Tibial nerve (tissue), 4 donors: Measurements from ENCODE around the gene HBZ. TPM values are rescaled to one million over a fixed set of nuclear protein-coding genes. Genes with fewer than 3 reads are reported as not detected.
"Not testable (repeated sequence)": the region's sequence is repeated elsewhere in the genome, so short reads cannot be mapped to it uniquely, and the experiment has no call there.

Experiments
- DNase-seq, 2 donors: peaks; one replicate each; pipeline ENCODE4 v3.0.0-alpha.2; 2019; ENCODE audit warnings: low spot score in 2 of 2
- H3K27ac ChIP-seq, 4 donors: fragments of 200-600 bp; sonication (generic) in 3 of 4; one replicate each; pipeline ENCODE4 v1.5.1; 2017 to 2019; ENCODE audit warnings: mild to moderate bottlenecking in 1 of 4
- H3K27me3 ChIP-seq, 2 donors: fragments of 200-600 bp; sonication (generic) in 1 of 2; one replicate each; pipeline versions ENCODE4 v1.5.1 to v1.6.0; 2017 to 2019
- H3K36me3 ChIP-seq, 3 donors: fragments of 200-600 bp; sonication (generic); one replicate each; pipeline ENCODE4 v1.5.1; 2018 to 2019
- H3K4me1 ChIP-seq, 4 donors: fragments of 200-600 bp; sonication (generic) in 3 of 4; one replicate each; pipeline ENCODE4 v1.5.1; 2017 to 2019
- H3K4me3 ChIP-seq, 4 donors: fragments of 200-600 bp; sonication (generic) in 3 of 4; one replicate each; pipeline ENCODE4 v1.5.1; 2017 to 2019; ENCODE audit warnings: mild to moderate bottlenecking in 1 of 4, moderate library complexity in 1 of 4
- H3K9me3 ChIP-seq, 4 donors: fragments of 200-600 bp; sonication (generic) in 3 of 4; one replicate each; pipeline ENCODE4 v1.5.1; 2017 to 2019
- EP300 ChIP-seq, 2 donors: sonication (generic); formaldehyde crosslinking; IDR thresholded peaks; one replicate each; pipeline ENCODE4 v1.6.1; 2017; ENCODE audit warnings: antibody characterized with exemption in 2 of 2, mild to moderate bottlenecking in 1 of 2
- POLR2A ChIP-seq, 2 donors: fragments of 450-650 bp; IDR thresholded peaks; one replicate each; pipeline ENCODE4 v1.6.1; 2017; ENCODE audit warnings: antibody characterized with exemption in 2 of 2, mild to moderate bottlenecking in 2 of 2, moderate library complexity in 2 of 2
- WGBS, 2 donors: methylation state at CpG; one replicate each; pipeline ENCODE4 v1.1.5; 2018; 5-methylcytosine and 5-hydroxymethylcytosine counted together
- small RNA-seq: library from RNA; depleted of rRNA; stranded (forward); fragments of <200 nt; gene quantifications from one replicate; pipeline ENCODE3, GENCODE V24; 2016
- total RNA-seq, 4 donors: library from RNA; depleted of rRNA; stranded (reverse); fragments of >200 nt; gene quantifications; one replicate each; pipeline ENCODE4 v1.1.0, GENCODE V29; 2016
- TF ChIP-seq, protein P1 (sequence below), 5 experiments: fragments of 200-600 bp in 3 of 5; fragments of 450-650 bp in 2 of 5; sonication (generic) in 3 of 5; IDR thresholded peaks; one replicate each; pipeline ENCODE4 v1.5.1; 2016 to 2019; ENCODE audit warnings: antibody characterized with exemption in 5 of 5, mild to moderate bottlenecking in 3 of 5, moderate library complexity in 2 of 5

Gene HBZ
- total RNA-seq, 4 donors from 2014 or later, result not detected

DNA sequence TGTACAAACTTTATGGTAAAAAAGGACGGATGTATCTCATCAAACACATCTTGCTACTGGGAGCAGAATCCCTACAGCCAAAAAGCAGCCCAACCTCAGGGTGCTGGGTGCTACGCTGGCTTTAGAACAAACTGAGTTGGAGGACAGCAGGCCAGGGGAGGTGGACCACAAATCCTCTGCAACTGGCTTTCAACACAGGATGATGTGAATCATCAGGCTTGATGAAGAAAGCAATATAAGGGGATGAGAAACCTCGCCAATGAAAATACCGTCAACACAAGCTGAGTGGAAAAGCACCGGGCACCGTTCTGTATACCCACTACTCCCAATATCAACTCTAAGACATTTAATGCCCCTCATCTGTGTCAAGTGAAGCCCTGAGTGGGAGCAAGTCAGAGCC lies 42.1 kb downstream of the HBZ start:
- WGBS, 2 donors, result 91% methylated on average over 6 of the region's 6 CpGs
- TF ChIP-seq EP300 (IDR thresholded peaks at IDR 0.05) (no peak), POLR2A (IDR thresholded peaks at IDR 0.05) (no peak)
- TF ChIP-seq, protein P1, sequence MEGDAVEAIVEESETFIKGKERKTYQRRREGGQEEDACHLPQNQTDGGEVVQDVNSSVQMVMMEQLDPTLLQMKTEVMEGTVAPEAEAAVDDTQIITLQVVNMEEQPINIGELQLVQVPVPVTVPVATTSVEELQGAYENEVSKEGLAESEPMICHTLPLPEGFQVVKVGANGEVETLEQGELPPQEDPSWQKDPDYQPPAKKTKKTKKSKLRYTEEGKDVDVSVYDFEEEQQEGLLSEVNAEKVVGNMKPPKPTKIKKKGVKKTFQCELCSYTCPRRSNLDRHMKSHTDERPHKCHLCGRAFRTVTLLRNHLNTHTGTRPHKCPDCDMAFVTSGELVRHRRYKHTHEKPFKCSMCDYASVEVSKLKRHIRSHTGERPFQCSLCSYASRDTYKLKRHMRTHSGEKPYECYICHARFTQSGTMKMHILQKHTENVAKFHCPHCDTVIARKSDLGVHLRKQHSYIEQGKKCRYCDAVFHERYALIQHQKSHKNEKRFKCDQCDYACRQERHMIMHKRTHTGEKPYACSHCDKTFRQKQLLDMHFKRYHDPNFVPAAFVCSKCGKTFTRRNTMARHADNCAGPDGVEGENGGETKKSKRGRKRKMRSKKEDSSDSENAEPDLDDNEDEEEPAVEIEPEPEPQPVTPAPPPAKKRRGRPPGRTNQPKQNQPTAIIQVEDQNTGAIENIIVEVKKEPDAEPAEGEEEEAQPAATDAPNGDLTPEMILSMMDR (IDR thresholded peaks at IDR 0.05), result no peak
- Histone ChIP-seq H3K9me3 (no peaks in the 10 kb centered on the region), H3K27me3 (no peaks in the 10 kb centered on the region), H3K4me1 (no peaks in the 10 kb centered on the region), H3K27ac (no peak overlapping the region), H3K36me3 (peaks cover 10 to 99% (median 42%) of the 10 kb centered on the region in 3 donors), H3K4me3 (no peak overlapping the region)
- no peak for DNase-seq

DNA sequence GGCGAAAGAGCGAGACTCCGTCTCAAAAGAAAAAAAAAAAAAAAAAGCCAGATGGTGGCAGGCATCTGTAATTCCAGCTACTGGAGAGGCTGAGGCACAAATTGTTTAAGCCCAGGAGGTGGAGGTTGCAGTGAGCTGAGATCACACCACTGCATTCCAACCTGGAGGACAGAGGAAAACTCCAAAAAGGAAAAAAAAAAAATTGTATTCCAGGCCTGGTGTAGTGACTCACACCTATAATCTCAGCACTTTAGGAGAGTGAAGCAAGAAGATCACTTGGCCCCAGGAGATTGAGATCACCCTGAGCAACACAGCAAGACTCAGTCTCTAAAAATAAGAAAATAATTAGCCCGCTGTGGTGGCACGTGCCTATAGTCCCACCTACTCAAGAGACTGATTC lies 47.9 kb downstream of the HBZ start:
- no peak for TF ChIP-seq EP300 (IDR thresholded peaks at IDR 0.05)
- TF ChIP-seq POLR2A (IDR thresholded peaks at IDR 0.05), result no peak
- TF ChIP-seq, protein P1 (IDR thresholded peaks at IDR 0.05), result no peak
- DNase-seq, result no peak
- Histone ChIP-seq H3K27me3 (no peaks in the 10 kb centered on the region), H3K4me1 (no peaks in the 10 kb centered on the region), H3K9me3 (no peaks in the 10 kb centered on the region), H3K27ac (no peak overlapping the region), H3K36me3 (peaks cover 7 to 97% (median 34%) of the 10 kb centered on the region in 3 donors), H3K4me3 (no peak overlapping the region)
- 89 to 93% methylated on average over 5 of the region's 5 CpGs for WGBS, 2 donors

DNA sequence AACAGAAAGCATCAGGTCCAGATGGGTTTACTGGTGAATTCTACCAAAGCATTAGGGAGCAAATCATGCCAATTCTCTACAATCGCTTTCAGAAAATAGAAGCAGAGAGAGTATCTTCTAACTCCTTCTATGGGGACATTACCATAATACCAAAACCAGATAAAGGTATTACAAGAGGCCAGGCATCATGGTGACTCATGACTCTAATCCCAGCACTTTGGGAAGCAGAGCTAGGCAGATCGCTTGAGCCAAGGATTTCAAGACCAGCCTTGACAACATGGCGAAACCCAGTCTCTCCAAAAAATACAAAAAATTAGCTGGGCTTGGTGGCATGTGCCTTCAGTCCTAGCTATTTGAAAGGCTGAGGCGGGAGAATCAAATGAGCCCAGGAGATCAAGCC lies 50.8 kb downstream of the HBZ start:
- 98 to 99% methylated on average over 4 of the region's 4 CpGs for WGBS, 2 donors
- H3K4me1 ChIP-seq, result no peaks in the 10 kb centered on the region
- peaks cover 10 to 97% (median 40%) of the 10 kb centered on the region in 3 donors for H3K36me3 ChIP-seq
- DNase-seq, result no peak
- H3K27ac ChIP-seq, result no peak overlapping the region
- no peaks in the 10 kb centered on the region for H3K27me3 ChIP-seq
- H3K9me3 ChIP-seq, result no peaks in the 10 kb centered on the region
- no peak for TF ChIP-seq EP300 (IDR thresholded peaks at IDR 0.05)
- TF ChIP-seq POLR2A (IDR thresholded peaks at IDR 0.05), result no peak
- TF ChIP-seq, protein P1 (IDR thresholded peaks at IDR 0.05), result no peak
- no peak overlapping the region for H3K4me3 ChIP-seq

DNA sequence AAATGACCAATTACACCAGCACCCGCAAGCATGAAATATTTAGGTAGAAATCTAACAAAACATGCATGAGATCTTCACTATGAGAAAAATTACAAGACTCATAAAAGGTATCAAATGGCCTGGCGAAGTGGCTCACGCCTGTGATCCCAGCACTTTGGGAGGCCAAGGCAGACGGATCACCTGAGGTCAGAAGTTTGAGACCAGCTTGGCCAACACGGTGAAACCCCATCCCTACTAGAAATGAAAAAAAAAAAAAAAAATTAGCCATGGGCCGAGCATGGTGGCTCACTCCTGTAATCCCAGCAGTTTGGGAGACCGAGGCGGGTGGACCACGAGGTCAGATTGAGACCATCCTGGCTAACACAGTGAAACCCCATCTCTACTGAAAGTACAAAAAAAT lies 51.6 kb downstream of the HBZ start:
- not testable (repeated sequence) for H3K4me3 ChIP-seq, H3K4me1 ChIP-seq, H3K27me3 ChIP-seq, H3K9me3 ChIP-seq, DNase-seq, H3K27ac ChIP-seq
- WGBS, 2 donors, result 93 to 98% methylated on average over 9 of the region's 9 CpGs
- H3K36me3 ChIP-seq, result peaks cover 3 to 97% (median 38%) of the 10 kb centered on the region in 3 donors

Small RNA genes within 50 kb of the gene (small RNA-seq; reads per million reads assigned to genes)
- gene RF00019, result not detected

Other genes starting within 250 kb of the HBZ start
- gene POLR3K, start 99.0 kb upstream of the HBZ start, total RNA-seq, result 1 to 10 TPM in 3 of 4 donors, under 1 TPM in 1; 0.66 to 8.6 (median 3.1) TPM
- gene SNRNP25, start 98.8 kb upstream of the HBZ start, total RNA-seq, result 10 to 100 TPM in 3 of 4 donors, 1 to 10 TPM in 1; 9.3 to 21.6 (median 15.7) TPM
- 100 to 1,000 TPM in 3 of 4 donors, 10 to 100 TPM in 1; 92.7 to 157 (median 137) TPM for gene RHBDF1, start 80.0 kb upstream of the HBZ start, total RNA-seq
- 100 to 1,000 TPM in 2 of 4 donors, 10 to 100 TPM in 2; 74.3 to 190 (median 115) TPM for gene MPG, start 74.4 kb upstream of the HBZ start, total RNA-seq
- 10 to 100 TPM; 32.1 to 40.8 (median 36.7) TPM for gene NPRL3, start 14.0 kb upstream of the HBZ start, total RNA-seq
- gene HBM, start 13.3 kb downstream of the HBZ start, total RNA-seq, result 1 to 10 TPM in 1 of 4 donors, not detected in 3; 3.3 TPM
- 100 to 1,000 TPM in 2 of 4 donors, 10 to 100 TPM in 2; 10.1 to 495 (median 102) TPM for gene HBA2, start 20.2 kb downstream of the HBZ start, total RNA-seq
- 100 to 1,000 TPM in 1 of 4 donors, 10 to 100 TPM in 2, not detected in 1; 48.4 to 135 (median 81.6) TPM for gene HBA1, start 24.0 kb downstream of the HBZ start, total RNA-seq
- not detected for gene HBQ1, start 27.8 kb downstream of the HBZ start, total RNA-seq
- 100 to 1,000 TPM; 109 to 180 (median 123) TPM for gene LUC7L, start 76.8 kb downstream of the HBZ start, total RNA-seq
- gene FAM234A, start 82.2 kb downstream of the HBZ start, total RNA-seq, result 100 to 1,000 TPM in 2 of 4 donors, 10 to 100 TPM in 2; 73.5 to 192 (median 99.0) TPM
- 10 to 100 TPM; 20.8 to 59.0 (median 29.7) TPM for gene RGS11, start 123.3 kb downstream of the HBZ start, total RNA-seq
- not detected for gene ARHGDIG, start 127.9 kb downstream of the HBZ start, total RNA-seq
- 1 to 10 TPM; 3.3 to 8.8 (median 3.7) TPM for gene PDIA2, start 130.5 kb downstream of the HBZ start, total RNA-seq
- 10 to 100 TPM; 23.4 to 37.1 (median 25.0) TPM for gene AXIN1, start 200.1 kb downstream of the HBZ start, total RNA-seq
- gene MRPL28, start 217.9 kb downstream of the HBZ start, total RNA-seq, result 10 to 100 TPM; 45.1 to 79.5 (median 65.3) TPM
- 10 to 100 TPM; 22.7 to 69.3 (median 36.7) TPM for gene PGAP6, start 229.3 kb downstream of the HBZ start, total RNA-seq
- 10 to 100 TPM; 26.7 to 99.6 (median 47.8) TPM for gene NME4, start 244.6 kb downstream of the HBZ start, total RNA-seq
- gene DECR2, start 249.2 kb downstream of the HBZ start, total RNA-seq, result 10 to 100 TPM; 20.3 to 68.4 (median 33.6) TPM